Nephron (organoid): Measurements from ENCODE around the gene PPM1F.

ENCODE experiments used
- H3K27ac Mint-ChIP-seq, 3 experiments: 2 replicates each; pipeline ENCODE4 v1.8.0; 2020; ENCODE audit warnings: mixed read lengths in 3 of 3, mild to moderate bottlenecking in 2 of 3, moderate library complexity in 1 of 3
- H3K27me3 Mint-ChIP-seq: 2 replicates; pipeline ENCODE4 v1.8.0; 2021; ENCODE audit warnings: low read depth, mild to moderate bottlenecking, moderate library complexity, mixed read lengths
- H3K36me3 Mint-ChIP-seq: 2 replicates; pipeline ENCODE4 v1.8.0; 2020; ENCODE audit warnings: low read depth, mixed read lengths
- H3K4me1 Mint-ChIP-seq: 2 replicates; pipeline ENCODE4 v1.8.0; 2020; ENCODE audit warnings: mixed read lengths
- H3K4me3 Mint-ChIP-seq, 3 experiments: 2 replicates each; pipeline ENCODE4 v1.8.0; 2020; ENCODE audit warnings: mild to moderate bottlenecking in 3 of 3, mixed read lengths in 3 of 3, moderate library complexity in 2 of 3
- H3K9me3 Mint-ChIP-seq: 2 replicates; pipeline ENCODE4 v1.8.0; 2020; ENCODE audit warnings: mixed read lengths
- TF ChIP-seq, protein P1 (sequence below), 3 experiments: fragments of 200-600 bp; sonication (generic); IDR thresholded peaks; one replicate each; pipeline ENCODE4 v1.5.0; 2021; ENCODE audit warnings: antibody characterized with exemption in 3 of 3; ENCODE audit not compliant: unreplicated experiment in 3 of 3

PPM1F gene

DNA sequence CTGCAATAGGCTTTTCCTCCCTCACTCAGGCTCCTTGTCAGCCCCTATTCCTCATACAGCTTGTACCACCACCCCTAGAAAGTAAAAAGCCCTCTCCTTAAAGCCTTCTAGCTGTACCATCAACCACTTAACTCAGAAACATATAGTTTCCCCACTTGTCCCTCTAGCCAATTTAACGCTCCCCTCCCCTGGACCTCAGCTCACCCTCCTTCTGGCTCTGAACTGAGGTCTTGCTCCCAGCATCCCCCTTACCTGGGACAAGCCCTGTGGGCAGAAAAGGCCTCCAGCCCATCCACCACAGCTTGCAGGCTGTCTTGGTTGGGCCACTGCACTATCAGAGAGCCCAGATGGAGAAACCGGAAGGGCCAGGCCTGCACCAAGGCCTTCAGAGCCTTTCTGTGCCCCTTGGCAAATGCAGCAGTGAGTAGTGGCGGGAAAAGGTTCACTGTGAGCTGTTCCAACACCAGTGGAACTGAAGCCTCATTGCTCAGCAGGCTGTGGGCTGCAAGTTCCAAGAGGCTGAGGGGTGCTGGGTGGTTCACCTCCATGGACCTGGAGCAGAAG is 42.3 kb upstream of the PPM1F start:
- H3K27me3 Mint-ChIP-seq: peaks cover 46% of the 10 kb centered on the region
- no peaks in the 10 kb centered on the region for H3K9me3 Mint-ChIP-seq
- no peaks in the 10 kb centered on the region for H3K36me3 Mint-ChIP-seq
- TF ChIP-seq, protein P1, sequence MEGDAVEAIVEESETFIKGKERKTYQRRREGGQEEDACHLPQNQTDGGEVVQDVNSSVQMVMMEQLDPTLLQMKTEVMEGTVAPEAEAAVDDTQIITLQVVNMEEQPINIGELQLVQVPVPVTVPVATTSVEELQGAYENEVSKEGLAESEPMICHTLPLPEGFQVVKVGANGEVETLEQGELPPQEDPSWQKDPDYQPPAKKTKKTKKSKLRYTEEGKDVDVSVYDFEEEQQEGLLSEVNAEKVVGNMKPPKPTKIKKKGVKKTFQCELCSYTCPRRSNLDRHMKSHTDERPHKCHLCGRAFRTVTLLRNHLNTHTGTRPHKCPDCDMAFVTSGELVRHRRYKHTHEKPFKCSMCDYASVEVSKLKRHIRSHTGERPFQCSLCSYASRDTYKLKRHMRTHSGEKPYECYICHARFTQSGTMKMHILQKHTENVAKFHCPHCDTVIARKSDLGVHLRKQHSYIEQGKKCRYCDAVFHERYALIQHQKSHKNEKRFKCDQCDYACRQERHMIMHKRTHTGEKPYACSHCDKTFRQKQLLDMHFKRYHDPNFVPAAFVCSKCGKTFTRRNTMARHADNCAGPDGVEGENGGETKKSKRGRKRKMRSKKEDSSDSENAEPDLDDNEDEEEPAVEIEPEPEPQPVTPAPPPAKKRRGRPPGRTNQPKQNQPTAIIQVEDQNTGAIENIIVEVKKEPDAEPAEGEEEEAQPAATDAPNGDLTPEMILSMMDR (IDR thresholded peaks at IDR 0.05; ENCODE audit: unreplicated experiment in 3 of 3): no peak
- no peak overlapping the region for H3K27ac Mint-ChIP-seq
- H3K4me1 Mint-ChIP-seq: peaks cover 11% of the 10 kb centered on the region
- H3K4me3 Mint-ChIP-seq: no peak overlapping the region

DNA sequence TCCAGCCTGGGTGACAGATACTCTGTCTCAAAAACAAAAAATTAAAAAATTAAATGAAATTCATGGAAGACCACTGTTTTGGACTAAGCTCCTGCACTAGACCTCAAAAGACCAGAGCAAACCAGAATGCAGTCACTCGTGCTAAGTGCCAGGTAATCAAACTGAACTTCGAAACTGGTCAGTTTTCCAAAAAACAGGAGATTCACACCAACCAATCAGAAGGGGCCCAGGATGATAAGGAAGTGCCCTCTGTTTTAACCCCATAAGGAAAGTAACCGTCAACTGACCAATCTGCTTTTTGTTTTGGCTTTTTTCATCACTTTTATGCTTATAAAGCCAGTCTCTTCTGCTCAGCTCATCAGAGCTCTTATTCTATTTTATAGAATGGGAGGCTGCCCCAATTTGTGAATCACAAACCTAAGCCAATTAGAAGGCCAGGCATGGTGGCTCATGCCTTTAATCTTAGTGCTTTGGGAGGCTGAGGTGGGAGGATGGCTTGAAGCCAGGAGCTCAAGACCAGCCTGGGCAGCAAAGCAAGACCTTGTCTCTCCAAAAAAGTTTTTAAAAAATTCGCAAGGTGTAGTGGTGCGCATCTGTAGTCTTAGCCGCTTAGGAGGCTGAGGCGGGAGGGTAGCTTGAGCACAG is 40.1 kb upstream of the PPM1F start:
- no peak overlapping the region for H3K4me3 Mint-ChIP-seq
- TF ChIP-seq, protein P1 (IDR thresholded peaks at IDR 0.05; ENCODE audit: unreplicated experiment in 3 of 3): no peak
- H3K27me3 Mint-ChIP-seq: peaks cover 43% of the 10 kb centered on the region
- H3K36me3 Mint-ChIP-seq: no peaks in the 10 kb centered on the region
- H3K4me1 Mint-ChIP-seq: peaks cover 23% of the 10 kb centered on the region
- H3K27ac Mint-ChIP-seq: no peak overlapping the region
- H3K9me3 Mint-ChIP-seq: no peaks in the 10 kb centered on the region

DNA sequence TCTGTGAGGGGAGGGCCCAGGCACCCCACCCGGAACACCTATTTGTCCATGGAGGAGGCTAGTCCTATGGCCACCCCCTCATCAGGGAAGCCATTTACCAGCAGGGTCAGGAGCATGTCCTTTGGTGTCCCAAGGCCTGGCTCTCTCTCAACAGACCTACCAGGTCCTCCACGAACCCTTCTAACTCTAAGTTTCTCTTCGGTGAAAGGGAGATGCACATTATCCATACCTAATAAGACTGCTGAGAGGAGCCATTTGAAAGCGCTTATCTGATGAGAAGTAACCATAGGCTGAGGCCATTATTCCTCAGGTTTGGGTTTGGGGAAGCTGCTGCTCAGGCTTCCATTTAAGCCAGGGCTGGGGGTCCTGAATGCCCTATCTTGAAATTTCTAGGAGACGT is 39.1 kb upstream of the PPM1F start:
- Mint-ChIP-seq H3K4me1 (peaks cover 23% of the 10 kb centered on the region), H3K4me3 (no peak overlapping the region), H3K27ac (no peak overlapping the region), H3K27me3 (peaks cover 39% of the 10 kb centered on the region), H3K9me3 (no peaks in the 10 kb centered on the region), H3K36me3 (no peaks in the 10 kb centered on the region)
- TF ChIP-seq, protein P1 (IDR thresholded peaks at IDR 0.05; ENCODE audit: unreplicated experiment in 3 of 3): no peak

DNA sequence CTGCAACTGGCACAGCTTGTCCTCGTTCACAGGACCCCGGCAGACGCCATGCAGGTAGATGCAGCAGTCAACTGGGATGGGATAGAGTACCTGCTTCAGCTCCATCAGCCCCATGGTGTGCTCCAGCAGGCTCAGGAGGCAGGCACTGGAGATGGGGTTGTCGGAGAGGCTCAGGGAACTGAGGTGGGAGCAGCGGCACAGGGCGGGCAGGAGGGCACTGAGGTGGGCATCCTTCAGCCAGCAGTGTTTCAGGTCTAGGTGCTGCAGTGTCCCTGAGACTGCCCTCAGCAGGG is 38.6 kb upstream of the PPM1F start:
- Mint-ChIP-seq H3K4me3 (no peak overlapping the region), H3K36me3 (no peaks in the 10 kb centered on the region), H3K4me1 (peaks cover 23% of the 10 kb centered on the region), H3K27ac (no peak overlapping the region), H3K9me3 (no peaks in the 10 kb centered on the region), H3K27me3 (peaks cover 39% of the 10 kb centered on the region)
- TF ChIP-seq, protein P1 (IDR thresholded peaks at IDR 0.05; ENCODE audit: unreplicated experiment in 3 of 3): no peak

DNA sequence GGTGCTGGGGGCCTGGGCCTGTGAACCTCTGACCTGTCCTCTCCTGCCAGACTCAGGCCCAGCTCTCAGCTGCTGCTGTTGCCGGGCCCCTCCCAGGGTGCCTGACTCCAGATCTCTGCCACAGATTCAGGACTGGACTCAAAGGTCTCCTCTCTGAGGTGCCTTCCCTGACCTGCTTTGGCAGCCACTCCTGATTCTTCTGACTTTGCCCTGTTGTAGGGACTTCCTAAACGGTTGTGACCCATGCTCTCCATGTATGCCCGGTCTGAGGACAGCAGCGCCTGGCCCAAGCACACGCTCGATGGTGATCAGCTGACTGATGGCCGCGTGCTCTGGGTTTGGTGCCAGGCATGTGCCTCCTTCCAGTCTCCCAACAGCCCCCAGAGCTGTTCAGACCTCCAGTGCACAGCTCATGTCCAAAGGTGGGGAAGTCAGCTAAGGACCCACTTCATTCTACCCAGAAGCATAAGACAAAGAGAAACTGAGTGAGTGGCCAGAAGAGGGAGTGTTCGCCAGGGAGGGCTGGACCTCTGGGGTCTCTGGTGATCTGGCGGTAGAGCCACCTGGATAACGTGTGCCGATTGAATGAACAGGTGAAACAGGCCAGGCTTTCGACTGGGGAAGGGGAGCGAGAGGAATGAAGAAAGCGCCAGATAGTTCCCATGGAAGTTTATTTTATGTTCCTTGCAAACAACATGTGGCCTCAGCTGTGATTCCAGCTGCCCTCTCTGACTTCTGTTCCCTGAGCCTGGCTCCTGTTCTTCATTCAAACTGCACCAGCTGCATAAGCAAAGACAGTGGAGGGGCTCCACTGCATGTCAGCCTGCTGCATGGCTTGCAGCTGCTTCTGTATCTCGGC is 38.0 kb upstream of the PPM1F start:
- TF ChIP-seq, protein P1 (IDR thresholded peaks at IDR 0.05; ENCODE audit: unreplicated experiment in 3 of 3): no peak
- H3K9me3 Mint-ChIP-seq: no peaks in the 10 kb centered on the region
- no peak overlapping the region for H3K4me3 Mint-ChIP-seq
- no peak overlapping the region for H3K27ac Mint-ChIP-seq
- peaks cover 37% of the 10 kb centered on the region for H3K27me3 Mint-ChIP-seq
- peaks cover 23% of the 10 kb centered on the region for H3K4me1 Mint-ChIP-seq
- no peaks in the 10 kb centered on the region for H3K36me3 Mint-ChIP-seq
